ENCODE results near the gene MATN1. TPM values are rescaled to one million over a fixed set of nuclear protein-coding genes. Genes with fewer than 3 reads are reported as not detected.

The MATN1 gene
- total and polyA plus RNA-seq, 12 donors: not detected

GRCh38 chr1:30684259-30684658 lies 39.1 kb downstream of the MATN1 start:
- WGBS, 2 donors: 80 to 83% methylated on average over 4 of the region's 4 CpGs
- ATAC-seq (no peak), DNase-seq (no peak)
- TF ChIP-seq CTCF (IDR thresholded peaks at IDR 0.05): no peak
- H3K36me3 ChIP-seq: no peaks in the 10 kb centered on the region
- H3K9me3 ChIP-seq: no peaks in the 10 kb centered on the region
- H3K27me3 ChIP-seq: peaks cover 0 to 74% (median 55%) of the 10 kb centered on the region in 7 donors
- H3K4me3 ChIP-seq: no peak overlapping the region
- H3K27ac ChIP-seq: no peak overlapping the region
- intact Hi-C loops (cut with DNase I): loop anchor here in 1 of 10 donors (10.0 kb wide), 1 partner anchor 159 kb away; no protein-coding TSS in a partner anchor
- H3K4me1 ChIP-seq: peaks cover 0 to 18% (median 0%) of the 10 kb centered on the region in 9 donors

GRCh38 chr1:30683699-30684098 lies 39.7 kb downstream of the MATN1 start:
- Histone ChIP-seq H3K4me1 (peaks cover 0 to 18% (median 0%) of the 10 kb centered on the region in 9 donors), H3K27ac (no peak overlapping the region), H3K4me3 (no peak overlapping the region), H3K9me3 (no peaks in the 10 kb centered on the region), H3K36me3 (no peaks in the 10 kb centered on the region), H3K27me3 (peaks cover 0 to 74% (median 53%) of the 10 kb centered on the region in 7 donors)
- TF ChIP-seq CTCF (IDR thresholded peaks at IDR 0.05): no peak
- no peak for DNase-seq
- no peak for ATAC-seq
- intact Hi-C loops (cut with DNase I): loop anchor here in 1 of 10 donors (10.0 kb wide), 1 partner anchor 159 kb away; no protein-coding TSS in a partner anchor
- 68 to 83% methylated on average over 5 of the region's 5 CpGs for WGBS, 2 donors

- Histone ChIP-seq H3K27me3 (peaks cover 0 to 75% (median 56%) of the 10 kb centered on the region in 7 donors), H3K4me3 (no peak overlapping the region), H3K9me3 (no peaks in the 10 kb centered on the region), H3K27ac (peak overlapping the region in 2 of 10 donors; percentile 5 to 44), H3K4me1 (peaks cover 0 to 18% (median 0%) of the 10 kb centered on the region in 9 donors), H3K36me3 (no peaks in the 10 kb centered on the region)
- WGBS, 2 donors: 52 to 64% methylated on average over 8 of the region's 8 CpGs
- intact Hi-C loops (cut with DNase I): loop anchor here in 1 of 10 donors (10.0 kb wide), 1 partner anchor 158 kb away; no protein-coding TSS in a partner anchor
- no peak for DNase-seq
- ATAC-seq: peak in 2 of 8 donors; percentile 30 to 34
- no peak for TF ChIP-seq CTCF (IDR thresholded peaks at IDR 0.05)
Measured at GRCh38 chr1:30682396-30683275, 40.7 kb downstream of the MATN1 start.

GRCh38 chr1:30681782-30682181 lies 41.6 kb downstream of the MATN1 start:
- 61 to 64% methylated on average over 3 of the region's 3 CpGs for WGBS, 2 donors
- no peaks in the 10 kb centered on the region for H3K9me3 ChIP-seq
- DNase-seq (no peak), ATAC-seq (no peak)
- intact Hi-C loops (cut with DNase I): loop anchor here in 1 of 10 donors (10.0 kb wide), 1 partner anchor 157 kb away; no protein-coding TSS in a partner anchor
- no peak overlapping the region for H3K4me3 ChIP-seq
- H3K4me1 ChIP-seq: peaks cover 0 to 18% (median 0%) of the 10 kb centered on the region in 9 donors
- TF ChIP-seq CTCF (IDR thresholded peaks at IDR 0.05): no peak
- H3K36me3 ChIP-seq: no peaks in the 10 kb centered on the region
- peaks cover 0 to 73% (median 51%) of the 10 kb centered on the region in 7 donors for H3K27me3 ChIP-seq
- no peak overlapping the region for H3K27ac ChIP-seq
